IPS-11a (cell line): ENCODE results near the gene STK33.
"Not testable (repeated sequence)": the region's sequence is repeated elsewhere in the genome, so short reads cannot be mapped to it uniquely, and the experiment has no call there.

Source experiments
- H3K4me3 ChIP-seq: one replicate; pipeline ENCODE4 v1.5.1; 2013; ENCODE audit warnings: low read depth, low read length, control low read depth

Gene STK33

DNA sequence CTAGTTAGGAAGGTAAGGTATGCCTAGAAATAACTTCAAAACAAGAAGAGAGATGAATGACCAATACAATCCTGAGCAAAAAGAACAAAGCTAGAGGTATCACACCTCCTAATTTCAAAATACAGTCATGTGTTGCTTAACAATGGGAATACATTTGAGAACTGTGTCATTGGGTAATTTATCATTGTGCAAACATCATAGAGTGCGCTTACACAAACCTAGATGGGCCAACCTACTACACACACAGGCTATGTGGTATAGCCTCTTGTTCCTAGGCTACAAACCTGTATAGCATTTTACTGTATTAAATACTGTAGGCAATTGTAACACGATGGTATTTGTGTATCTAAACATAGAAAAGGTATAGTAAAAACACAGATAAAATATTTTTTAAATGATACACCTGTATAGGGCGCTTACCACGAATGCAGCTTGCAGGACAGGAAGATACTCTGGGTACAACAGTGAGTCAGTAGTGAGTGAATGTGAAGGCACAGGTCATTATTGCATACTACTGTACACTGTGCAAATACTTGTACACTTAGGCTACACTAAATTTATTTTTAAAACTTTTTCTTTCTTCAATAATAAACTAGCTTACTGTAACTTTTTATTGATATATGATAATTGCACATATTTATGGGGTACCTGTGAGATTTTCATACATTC, 48.2 kb downstream of the STK33 start:
- no peak overlapping the region for H3K4me3 ChIP-seq

DNA sequence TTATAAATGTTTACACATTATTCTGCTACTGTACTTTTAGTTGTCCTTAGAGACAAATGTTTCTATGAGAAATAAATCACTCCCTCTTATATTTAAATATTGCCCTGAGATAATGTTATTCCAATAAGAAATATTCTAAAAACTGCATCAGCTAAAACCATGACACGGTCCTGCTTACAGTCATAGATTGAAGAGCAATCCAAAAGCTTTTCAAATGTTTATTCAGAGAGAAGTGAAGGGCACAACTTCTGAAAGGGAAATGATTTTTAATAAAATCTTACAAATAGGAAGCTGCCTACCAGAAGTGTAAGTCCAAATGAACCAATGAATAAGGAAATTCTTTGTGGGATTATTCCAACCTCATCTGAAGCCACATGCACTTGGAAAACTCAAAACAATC, 49.2 kb downstream of the STK33 start:
- H3K4me3 ChIP-seq: no peak overlapping the region

DNA sequence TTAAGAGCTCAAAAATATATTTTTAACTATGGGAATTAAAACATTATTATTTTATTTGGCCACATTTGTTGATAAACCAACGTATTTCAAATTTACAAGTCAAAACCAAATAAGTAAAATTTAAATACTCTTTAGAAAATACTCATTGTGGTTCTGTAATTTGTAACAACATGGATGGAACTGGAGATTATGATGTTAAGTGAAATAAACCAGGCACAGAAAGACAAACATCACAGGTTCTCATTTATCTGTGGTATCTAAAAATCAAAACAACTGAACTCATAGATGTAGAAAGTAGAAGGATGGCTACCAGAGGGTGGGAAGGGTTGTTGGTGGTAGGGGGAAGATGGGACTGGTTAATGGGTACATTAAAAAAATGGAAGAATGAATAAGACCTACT, 50.8 kb downstream of the STK33 start:
- no peak overlapping the region for H3K4me3 ChIP-seq

DNA sequence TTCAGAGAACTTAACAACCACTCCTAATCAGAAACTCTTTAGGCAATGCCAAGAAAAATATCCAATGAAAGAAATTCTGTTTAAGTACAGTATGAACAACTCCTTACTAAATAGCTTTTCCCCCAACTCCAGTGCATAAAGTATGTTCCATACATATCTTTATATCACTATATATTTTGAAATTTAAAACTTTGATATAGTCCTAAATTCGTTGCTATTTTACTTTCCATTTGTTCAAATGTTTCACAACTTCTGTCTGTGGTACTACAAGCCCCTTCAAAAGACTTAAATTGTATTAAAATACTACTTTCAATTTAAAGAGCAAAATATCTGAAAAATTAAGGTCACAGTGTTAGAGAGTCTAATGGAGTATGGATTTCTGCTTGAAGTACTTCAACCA, 52.6 kb downstream of the STK33 start:
- no peak overlapping the region for H3K4me3 ChIP-seq

DNA sequence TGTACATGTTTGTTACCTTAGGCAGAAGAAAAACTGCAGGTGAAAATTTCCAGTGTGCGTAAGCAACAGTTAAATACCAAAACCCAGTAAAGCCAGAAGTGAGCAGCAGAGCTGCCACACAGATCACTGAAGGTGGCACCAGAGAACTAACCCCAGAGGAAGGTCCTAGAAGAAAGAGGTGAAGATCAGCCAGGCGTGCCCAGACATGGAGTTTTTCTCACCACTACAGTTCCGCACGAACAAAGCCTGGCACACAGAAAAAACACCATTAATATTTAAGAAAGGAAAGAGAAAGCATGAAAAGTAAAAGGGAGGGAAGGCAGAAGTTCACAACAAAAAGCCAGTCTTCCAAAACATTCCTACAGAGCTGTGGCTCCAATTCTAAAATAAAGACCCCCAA, 60.7 kb downstream of the STK33 start:
- no peak overlapping the region for H3K4me3 ChIP-seq

DNA sequence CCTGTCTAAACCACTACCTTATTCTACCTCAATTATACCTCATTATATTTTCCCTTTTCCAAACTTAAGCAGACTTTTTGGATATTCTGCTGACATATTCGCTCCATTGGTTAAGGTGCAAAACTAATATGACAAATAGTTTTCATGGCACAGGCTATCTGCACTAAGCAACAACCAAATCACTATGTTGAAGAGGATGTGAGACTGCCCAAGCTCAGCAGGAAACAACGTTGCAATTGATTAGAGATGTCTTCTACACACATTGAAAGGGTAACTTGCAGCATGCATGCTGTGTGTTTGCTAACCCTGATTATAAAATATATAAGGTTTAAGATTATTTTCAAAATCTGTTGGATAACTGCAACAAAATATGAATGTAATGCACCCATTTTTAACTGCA, 61.6 kb downstream of the STK33 start:
- H3K4me3 ChIP-seq: no peak overlapping the region

DNA sequence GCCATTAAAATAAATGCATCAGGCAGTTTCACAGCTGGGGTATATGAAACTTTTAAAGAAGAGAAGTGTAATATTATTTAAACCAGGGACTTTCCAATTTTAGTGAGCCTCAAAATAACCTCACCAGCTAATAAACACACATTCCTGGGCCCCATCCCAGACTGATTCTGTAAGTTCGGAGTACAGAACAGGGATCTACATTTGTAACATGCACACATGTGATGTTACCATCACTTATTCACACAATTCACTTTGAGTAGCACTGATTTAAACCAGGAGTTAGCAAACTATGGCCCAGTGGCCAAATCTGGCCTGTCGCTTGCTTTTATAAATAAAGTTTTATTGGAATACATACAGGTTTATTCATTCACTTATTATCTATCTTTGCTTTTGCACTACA, 62.0 kb downstream of the STK33 start:
- no peak overlapping the region for H3K4me3 ChIP-seq

DNA sequence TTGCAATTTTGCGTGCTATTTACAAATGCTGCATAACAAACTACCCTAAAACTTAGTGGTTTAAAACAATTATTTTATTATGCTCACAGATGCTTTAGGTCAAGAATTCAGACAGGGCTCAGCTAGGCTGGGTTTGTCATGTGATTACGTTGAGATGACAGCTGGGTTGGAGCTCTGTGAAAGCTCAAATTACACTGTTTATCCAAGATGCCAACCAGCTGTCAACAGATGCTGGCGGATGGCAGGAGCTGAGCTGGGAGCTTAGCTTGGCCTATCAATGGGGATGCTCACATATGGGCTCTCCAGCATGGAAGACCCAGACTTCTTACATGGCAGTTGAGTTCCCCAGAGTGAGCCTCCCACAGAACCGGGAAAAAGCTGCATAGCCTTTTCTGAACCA, 62.7 kb downstream of the STK33 start:
- no peak overlapping the region for H3K4me3 ChIP-seq

DNA sequence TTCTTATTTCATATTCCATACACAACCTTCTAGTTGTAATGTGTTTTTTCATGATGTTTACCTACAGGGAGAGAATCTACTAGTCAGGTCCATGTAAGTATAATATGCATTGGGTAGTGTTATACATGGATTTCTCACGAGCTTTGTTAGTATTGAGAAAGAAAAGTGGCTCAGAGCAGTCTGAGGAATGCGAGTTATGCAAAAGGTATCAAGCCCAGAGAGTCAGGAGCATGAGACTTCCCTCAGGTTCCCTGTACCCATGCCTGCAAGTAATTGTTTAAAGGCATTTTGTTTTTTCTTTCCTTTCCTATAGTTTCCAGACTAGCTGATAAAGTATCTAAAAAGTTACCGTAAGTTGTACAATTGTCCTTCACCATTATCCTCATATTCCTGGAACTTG, 66.1 kb downstream of the STK33 start:
- H3K4me3 ChIP-seq: no peak overlapping the region

DNA sequence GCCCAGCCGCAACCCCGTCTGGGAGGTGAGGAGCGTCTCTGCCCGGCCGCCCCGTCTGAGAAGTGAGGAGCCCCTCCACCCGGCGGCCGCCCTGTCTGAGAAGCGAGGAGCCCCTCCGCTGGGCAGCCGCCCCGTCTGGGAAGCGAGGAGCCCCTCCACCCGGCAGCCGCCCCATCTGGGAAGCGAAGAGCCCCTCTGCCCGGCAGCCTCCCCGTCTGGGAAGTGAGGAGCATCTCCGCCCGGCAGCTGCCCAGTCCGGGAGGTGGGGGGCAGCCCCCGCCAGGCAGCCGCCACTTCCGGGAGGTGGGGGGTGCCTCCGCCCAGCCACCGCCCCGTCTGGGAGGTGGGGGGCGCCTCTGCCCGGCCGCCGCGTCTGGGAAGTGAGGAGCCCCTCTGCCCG, 70.6 kb downstream of the STK33 start:
- H3K4me3 ChIP-seq: no peak overlapping the region

DNA sequence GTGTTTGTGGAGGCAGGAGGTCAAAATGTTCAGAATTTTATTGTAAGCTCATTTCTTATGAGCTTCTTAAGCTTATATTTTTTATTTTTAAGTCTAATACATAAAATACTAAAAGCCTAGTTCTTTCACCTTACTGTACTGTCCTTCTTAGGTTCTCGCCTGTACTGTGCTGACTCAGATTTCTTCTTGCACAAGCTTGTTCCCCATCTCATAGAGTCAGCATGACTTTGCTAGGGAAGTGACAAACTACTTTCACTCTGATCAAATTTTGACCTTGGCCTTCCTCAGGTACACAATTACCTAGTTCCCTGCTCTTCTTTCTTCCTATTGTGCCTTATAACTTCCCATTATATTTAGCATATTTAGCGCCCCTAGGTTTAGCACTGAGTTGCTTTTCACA, 81.5 kb downstream of the STK33 start:
- no peak overlapping the region for H3K4me3 ChIP-seq

DNA sequence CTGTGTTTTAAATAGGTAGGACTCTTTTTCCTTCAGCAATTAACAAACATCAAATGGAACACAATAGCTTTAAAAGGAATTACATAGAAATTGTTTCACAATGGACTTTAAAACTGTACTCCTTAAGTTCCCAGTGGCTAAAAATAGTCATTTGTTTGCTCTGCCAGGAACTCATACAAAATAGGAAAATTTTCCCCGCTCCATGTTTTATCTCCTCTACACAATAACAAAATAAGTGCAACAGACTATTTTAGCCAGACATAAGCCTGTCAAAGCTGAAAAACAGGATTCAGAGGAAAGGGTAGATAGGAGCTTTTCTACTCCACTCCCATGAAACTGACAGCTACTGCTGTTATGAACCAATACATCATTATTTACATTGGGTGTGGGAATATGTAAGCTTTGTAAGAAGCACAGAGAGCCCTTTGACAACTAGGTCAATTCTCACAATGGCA, 90.1 kb downstream of the STK33 start:
- no peak overlapping the region for H3K4me3 ChIP-seq

DNA sequence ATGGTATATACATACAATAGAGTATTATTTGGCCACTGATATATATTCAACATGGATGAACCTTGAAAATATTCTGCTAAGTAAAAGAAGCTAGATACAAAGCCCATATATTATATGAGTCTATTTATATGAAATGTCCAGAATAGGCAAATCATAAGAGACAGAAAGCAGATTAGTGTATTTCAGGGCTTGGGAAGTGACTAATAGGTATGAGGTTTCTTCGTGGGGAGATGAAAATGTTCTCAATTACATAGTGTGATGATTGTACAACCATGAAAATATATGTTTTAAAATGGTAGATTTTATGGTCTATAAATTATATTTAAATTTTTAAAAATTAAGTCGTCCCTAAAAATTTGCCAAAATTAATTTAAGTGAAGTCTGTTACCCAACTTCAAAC, 92.2 kb downstream of the STK33 start:
- H3K4me3 ChIP-seq: no peak overlapping the region

DNA sequence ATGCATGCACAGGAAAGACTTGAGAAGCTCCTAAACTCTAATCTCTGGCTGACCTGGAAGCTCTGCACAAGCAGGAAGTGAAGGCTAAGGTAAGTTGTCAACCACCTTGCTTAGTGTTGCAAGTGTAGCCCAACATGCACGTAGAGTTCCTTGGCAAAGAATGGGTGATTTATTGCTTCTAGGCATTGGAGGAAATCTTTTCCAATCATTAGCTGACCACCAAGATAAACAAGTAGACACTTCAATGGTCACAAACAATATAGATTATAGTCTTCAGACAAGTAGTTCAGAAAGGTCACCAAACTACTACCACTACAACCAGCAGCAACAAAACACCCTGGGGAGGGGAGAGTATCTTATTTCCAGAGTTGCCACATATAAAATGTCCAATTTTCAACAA, 105.6 kb downstream of the STK33 start:
- no peak overlapping the region for H3K4me3 ChIP-seq

DNA sequence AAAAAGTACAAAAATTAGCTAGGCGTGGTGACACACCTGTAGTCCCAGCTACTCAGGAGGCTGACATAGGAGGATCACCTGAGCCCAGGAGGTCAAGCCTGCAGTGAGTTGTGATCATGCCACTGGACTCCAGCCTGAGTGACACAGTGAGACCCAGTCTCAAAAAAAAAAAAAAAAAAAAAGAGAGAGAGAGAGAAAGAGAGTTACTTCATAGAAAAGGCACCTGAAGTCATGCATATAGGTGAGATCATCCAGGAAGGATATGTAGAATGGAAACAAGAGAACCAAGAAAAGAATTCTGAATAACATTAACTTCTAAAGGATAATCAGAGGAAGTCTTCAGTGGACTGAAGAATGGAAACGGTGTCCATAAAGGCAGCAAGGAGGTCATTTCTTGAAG, 106.8 kb downstream of the STK33 start:
- no peak overlapping the region for H3K4me3 ChIP-seq

DNA sequence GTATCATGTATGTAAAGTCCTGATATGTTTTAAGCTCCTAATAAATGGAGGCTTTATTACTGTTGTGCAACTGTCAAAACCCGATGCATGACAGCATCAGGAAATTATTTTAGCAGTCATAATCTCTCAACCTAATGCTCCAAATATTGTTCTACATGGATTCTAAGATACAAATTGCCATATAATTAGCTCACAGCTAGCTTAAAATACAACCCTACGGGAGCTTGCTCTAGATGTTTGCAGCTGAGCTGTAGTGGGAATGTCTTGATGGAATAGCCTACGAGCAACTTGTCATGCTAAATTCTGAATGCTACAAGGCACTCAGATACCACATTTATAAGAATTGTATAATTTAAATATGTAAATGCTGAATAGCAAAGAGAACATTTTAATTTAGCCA, 109.8 kb downstream of the STK33 start:
- H3K4me3 ChIP-seq: no peak overlapping the region

DNA sequence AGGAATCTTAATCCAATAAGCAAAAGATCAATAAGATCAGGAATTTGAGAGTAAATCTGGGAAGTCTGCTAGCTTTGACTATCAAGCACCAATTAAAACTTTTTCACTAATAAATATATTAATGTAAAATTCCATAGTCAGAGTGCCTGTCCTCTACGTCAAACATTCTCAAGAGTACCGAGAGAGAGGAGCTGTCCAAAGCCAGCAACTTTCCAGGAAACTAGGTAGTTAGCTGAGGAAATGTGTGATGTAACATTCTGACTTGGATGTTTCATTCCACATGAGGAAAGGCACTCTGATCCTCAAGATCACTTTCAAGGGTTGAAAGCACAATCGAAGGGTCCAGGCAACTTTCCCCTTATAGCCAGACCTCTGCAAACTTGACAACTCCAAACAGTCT, 113.2 kb downstream of the STK33 start:
- H3K4me3 ChIP-seq: no peak overlapping the region

DNA sequence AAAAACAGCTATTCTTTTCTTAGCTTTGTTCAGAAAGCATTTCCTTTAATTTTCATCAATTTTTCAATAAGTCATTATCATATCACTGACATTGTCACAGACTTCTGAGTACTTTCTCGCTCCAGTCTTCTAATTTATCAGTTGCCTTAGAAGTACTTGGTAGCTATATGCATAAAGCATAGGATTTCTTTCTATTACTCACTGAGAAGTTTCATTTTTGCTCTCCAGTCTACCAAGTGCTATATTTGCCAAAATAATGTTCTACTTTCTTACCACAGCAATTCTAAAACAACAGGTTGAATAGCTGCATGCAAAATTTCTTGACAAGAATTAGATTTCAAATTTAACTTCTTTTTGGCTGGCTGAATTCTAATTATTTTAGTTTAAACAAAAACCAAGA, 116.3 kb downstream of the STK33 start:
- no peak overlapping the region for H3K4me3 ChIP-seq

DNA sequence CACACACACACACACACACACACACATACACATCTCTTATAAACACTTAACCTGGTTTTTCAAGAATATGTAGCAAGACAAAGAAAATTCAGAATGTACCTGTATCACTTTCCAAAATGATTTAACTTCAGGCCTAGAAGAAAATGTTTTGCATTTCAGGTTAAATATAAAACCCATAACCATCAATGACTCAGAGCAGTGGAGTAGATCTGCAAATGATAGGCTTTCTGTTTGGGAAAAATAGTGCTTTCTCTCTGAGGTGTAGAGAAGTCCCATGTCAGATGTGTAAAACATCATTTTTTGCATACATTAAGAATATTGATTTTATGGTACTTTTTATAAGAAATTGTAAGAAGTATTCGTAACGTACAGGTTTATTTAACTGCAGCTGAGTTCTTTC, 116.9 kb downstream of the STK33 start:
- H3K4me3 ChIP-seq: no peak overlapping the region

DNA sequence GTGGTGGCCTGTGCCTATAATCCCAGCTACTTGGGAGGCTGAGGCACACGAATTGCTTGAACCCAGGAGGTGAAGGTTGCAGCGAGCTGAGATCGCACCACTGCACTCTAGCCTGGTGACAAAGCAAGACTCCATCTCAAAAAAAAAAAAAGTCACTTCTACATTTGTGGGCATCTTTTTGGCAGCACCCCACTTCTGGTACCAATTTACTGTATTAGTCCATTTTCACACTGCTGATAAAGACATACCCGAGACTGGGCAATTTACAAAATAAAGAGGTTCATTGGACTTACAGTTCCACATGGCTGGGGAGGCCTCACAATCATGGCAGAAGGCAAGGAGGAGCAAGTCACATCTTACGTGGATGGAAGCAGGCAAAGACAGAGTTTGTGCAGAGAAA, 126.2 kb downstream of the STK33 start:
- not testable (repeated sequence) for H3K4me3 ChIP-seq

DNA sequence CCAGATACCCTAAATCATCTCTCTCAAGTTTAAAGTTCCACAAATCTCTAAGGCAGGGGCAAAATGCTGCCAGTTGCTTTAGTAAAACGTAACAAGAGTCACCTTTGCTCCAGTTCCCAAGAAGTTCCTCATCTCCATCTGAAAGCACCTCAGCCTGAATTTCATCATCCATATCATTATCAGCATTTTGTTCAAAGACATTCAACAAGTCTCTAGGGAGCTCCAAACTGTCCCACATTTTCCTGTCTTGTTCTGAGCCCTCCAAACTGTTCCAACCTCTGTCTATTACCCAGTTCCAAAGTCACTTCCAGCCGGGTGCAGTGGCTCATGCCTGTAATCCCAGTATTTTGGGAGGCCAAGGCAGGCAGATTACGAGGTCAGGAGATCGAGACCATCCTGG, 126.7 kb downstream of the STK33 start:
- not testable (repeated sequence) for H3K4me3 ChIP-seq

DNA sequence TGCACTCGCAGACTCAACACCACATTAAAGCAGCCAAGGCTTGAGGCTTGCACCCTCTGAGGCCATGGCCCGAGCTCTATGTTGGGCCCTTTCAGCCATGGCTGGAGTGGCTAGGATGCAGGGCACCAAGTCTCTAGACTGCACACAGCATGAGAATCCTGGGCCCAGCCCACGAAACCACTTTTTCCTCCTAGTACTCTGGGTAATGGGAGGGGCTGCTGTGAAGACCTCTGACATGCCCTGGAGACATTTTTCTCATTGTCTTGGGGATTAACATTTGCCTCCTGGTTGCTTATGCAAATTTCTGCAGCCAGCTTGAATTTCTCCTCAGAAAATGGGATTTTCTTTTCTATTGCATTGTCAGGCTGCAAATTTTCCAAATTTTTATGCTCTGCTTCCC, 127.1 kb downstream of the STK33 start:
- not testable (repeated sequence) for H3K4me3 ChIP-seq

DNA sequence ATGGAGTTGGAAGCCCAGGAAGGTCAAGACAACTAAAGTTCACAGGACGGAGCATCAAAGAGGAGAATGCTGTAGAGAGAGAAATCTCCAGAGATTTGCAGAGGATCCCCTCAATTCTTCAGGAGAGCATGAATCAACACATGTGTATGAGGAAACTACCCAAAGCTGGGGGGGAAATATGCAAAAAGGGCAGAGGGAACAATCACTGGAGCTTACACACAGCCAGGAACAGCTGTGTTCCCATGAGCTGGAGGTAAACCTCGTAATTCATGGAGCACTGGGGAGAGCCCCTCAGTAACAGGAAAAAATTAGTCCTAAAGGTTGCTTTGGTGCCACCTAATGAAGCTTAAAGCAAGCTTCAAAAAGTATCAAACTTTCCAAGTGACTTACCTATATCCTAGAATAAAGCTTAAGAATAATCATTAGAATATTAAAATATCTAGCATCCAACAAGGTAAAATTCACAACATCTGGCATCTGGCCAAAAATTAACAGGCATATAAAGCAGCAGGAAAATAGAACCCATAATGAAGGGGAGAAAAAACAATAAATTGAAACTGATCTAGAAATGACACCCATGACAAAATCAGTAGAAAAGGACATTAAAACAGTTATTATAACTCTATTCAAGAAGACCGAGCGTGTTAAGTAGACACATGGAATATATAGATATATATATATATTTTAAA, 134.2 kb downstream of the STK33 start:
- H3K4me3 ChIP-seq: no peak overlapping the region
